Stimulated activated CD4-positive, alpha-beta T cell treated with anti-CD3 and anti-CD28 coated beads, TNF-alpha, amount 100 ng/mL, for 48 hours (primary cell): Measurements from ENCODE around the gene RNF25.

ENCODE experiments used
- DNase-seq, 3 donors: peaks; one replicate each; pipeline ENCODE4 v3.0.0-alpha.2; 2020; ENCODE audit warnings: low read depth in 3 of 3

The RNF25 gene

GRCh38 chr2:218680061-218680460, 8.3 kb upstream of the RNF25 start:
- DNase-seq = no peak

- DNase-seq = no peak
Measured at GRCh38 chr2:218679119-218679518, 7.3 kb upstream of the RNF25 start.

GRCh38 chr2:218671097-218671653, 627 bp downstream of the RNF25 start:
- DNase-seq = no peak

- no peak for DNase-seq
Measured at GRCh38 chr2:218664653-218665052, 7.1 kb downstream of the RNF25 start.

GRCh38 chr2:218663901-218664300, 7.9 kb downstream of the RNF25 start:
- no peak for DNase-seq

GRCh38 chr2:218662827-218663226, 9.0 kb downstream of the RNF25 start:
- no peak for DNase-seq

- DNase-seq = no peak
Measured at GRCh38 chr2:218662377-218662776, 9.4 kb downstream of the RNF25 start.

GRCh38 chr2:218659988-218660358, 11.8 kb downstream of the RNF25 start:
- no peak for DNase-seq

GRCh38 chr2:218659258-218659987, 12.4 kb downstream of the RNF25 start, which contains the start of the genes BCS1L and ZNF142:
Gene BCS1L, plus strand, starts transcription at chr2:218659683. Its CDS starts 1,305 bp downstream, at chr2:218660988.
Gene ZNF142, minus strand, starts transcription at chr2:218659623. Its CDS starts 3,194 bp downstream, at chr2:218656429.
- peak; percentile 88 to 96 (median 93) for DNase-seq

- peak in 2 of 3 donors; percentile 26 to 42 for DNase-seq
Measured at GRCh38 chr2:218658671-218659257, 13.0 kb downstream of the RNF25 start.

GRCh38 chr2:218655751-218656150, 16.1 kb downstream of the RNF25 start:
- DNase-seq = no peak

- DNase-seq = no peak
Measured at GRCh38 chr2:218648787-218649100, 23.1 kb downstream of the RNF25 start.

- peak in 2 of 3 donors; percentile 25 to 26 for DNase-seq
Measured at GRCh38 chr2:218648088-218648786, 23.6 kb downstream of the RNF25 start.

- no peak for DNase-seq
Measured at GRCh38 chr2:218645126-218645525, 26.7 kb downstream of the RNF25 start.

GRCh38 chr2:218644721-218645120, 27.1 kb downstream of the RNF25 start:
- DNase-seq = no peak

GRCh38 chr2:218643751-218644310, 28.0 kb downstream of the RNF25 start:
- DNase-seq = no peak

- no peak for DNase-seq
Measured at GRCh38 chr2:218642786-218643185, 29.0 kb downstream of the RNF25 start.

GRCh38 chr2:218642121-218642656, 29.6 kb downstream of the RNF25 start:
- no peak for DNase-seq

- DNase-seq = no peak
Measured at GRCh38 chr2:218638372-218638771, 33.4 kb downstream of the RNF25 start.

- no peak for DNase-seq
Measured at GRCh38 chr2:218635719-218636118, 36.1 kb downstream of the RNF25 start.

GRCh38 chr2:218631837-218632236, 40.0 kb downstream of the RNF25 start:
- no peak for DNase-seq

- no peak for DNase-seq
Measured at GRCh38 chr2:218627939-218628338, 43.9 kb downstream of the RNF25 start.
